ENCODE results near the gene ST3GAL3.

DNA sequence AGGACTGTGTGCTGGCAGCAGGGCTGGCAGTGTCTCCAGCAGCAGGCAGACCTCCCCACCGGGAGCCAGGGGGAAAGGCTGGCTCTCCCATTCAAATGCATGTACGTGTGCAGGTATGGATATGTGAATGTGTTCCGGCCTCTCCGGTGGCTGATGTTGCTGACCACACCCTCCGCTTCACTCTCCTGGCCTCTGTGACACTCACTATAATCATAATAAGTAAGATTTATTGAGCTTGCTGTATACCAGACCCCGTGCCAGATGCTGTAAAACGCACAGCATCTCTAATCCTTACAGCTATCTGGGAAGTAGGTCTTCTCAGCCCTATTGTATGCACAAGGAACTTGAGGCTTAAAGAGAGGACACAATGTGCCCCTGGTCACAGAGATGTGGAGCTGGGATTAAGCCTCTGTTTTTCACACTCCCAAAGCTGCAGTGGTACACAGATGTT lies 205.7 kb downstream of the ST3GAL3 start:
- no peak for TF ChIP-seq YY1 (IDR thresholded peaks at IDR 0.05; ENCODE audit: insufficient read depth, insufficient read length)
- no peak for TF ChIP-seq ZNF274 (IDR thresholded peaks at IDR 0.05; ENCODE audit: low read depth, low read length)
- TF ChIP-seq SUZ12 (IDR thresholded peaks at IDR 0.05; ENCODE audit: extremely low read depth, insufficient read depth, insufficient read length): no peak

Measured in NT2/D1 (cell line).